ENCODE results near the gene HDGFL1. TPM values are rescaled to one million over a fixed set of nuclear protein-coding genes. Genes with fewer than 3 reads are reported as not detected.

The HDGFL1 gene
- not detected in 2 replicates for total RNA-seq

GRCh38 chr6:22569281-22570184 is at the start of gene HDGFL1:
TSS of gene HDGFL1 (plus strand) at chr6:22569566. CDS start at chr6:22569576, 10 bp downstream.
- intact Hi-C loops (cut with micrococcal nuclease) = no loop called here

GRCh38 chr6:22521035-22521434 is 48.3 kb upstream of the HDGFL1 start:
- intact Hi-C loops (cut with micrococcal nuclease) = no loop called here

- intact Hi-C loops (cut with micrococcal nuclease) = no loop called here
Observed at GRCh38 chr6:22526736-22527135, 42.6 kb upstream of the HDGFL1 start.

- intact Hi-C loops (cut with micrococcal nuclease) = no loop called here
Observed at GRCh38 chr6:22529866-22530265, 39.5 kb upstream of the HDGFL1 start.

- intact Hi-C loops (cut with micrococcal nuclease) = no loop called here
Observed at GRCh38 chr6:22530506-22530905, 38.9 kb upstream of the HDGFL1 start.

GRCh38 chr6:22536122-22536521 is 33.2 kb upstream of the HDGFL1 start:
- intact Hi-C loops (cut with micrococcal nuclease) = no loop called here

GRCh38 chr6:22544476-22544875 is 24.9 kb upstream of the HDGFL1 start:
- intact Hi-C loops (cut with micrococcal nuclease) = no loop called here

- intact Hi-C loops (cut with micrococcal nuclease) = no loop called here
Observed at GRCh38 chr6:22545051-22545450, 24.3 kb upstream of the HDGFL1 start.

GRCh38 chr6:22546236-22546635 is 23.1 kb upstream of the HDGFL1 start:
- intact Hi-C loops (cut with micrococcal nuclease) = no loop called here

- intact Hi-C loops (cut with micrococcal nuclease) = no loop called here
Observed at GRCh38 chr6:22550971-22551670, 18.2 kb upstream of the HDGFL1 start.

- intact Hi-C loops (cut with micrococcal nuclease) = no loop called here
Observed at GRCh38 chr6:22556266-22556665, 13.1 kb upstream of the HDGFL1 start.

- intact Hi-C loops (cut with micrococcal nuclease) = no loop called here
Observed at GRCh38 chr6:22557007-22557406, 12.4 kb upstream of the HDGFL1 start.

- intact Hi-C loops (cut with micrococcal nuclease) = no loop called here
Observed at GRCh38 chr6:22558288-22558882, 11.0 kb upstream of the HDGFL1 start.

- intact Hi-C loops (cut with micrococcal nuclease) = no loop called here
Observed at GRCh38 chr6:22568854-22569253, 512 bp upstream of the HDGFL1 start.

- intact Hi-C loops (cut with micrococcal nuclease) = no loop called here
Observed at GRCh38 chr6:22570185-22570551, 802 bp downstream of the HDGFL1 start.

- intact Hi-C loops (cut with micrococcal nuclease) = no loop called here
Observed at GRCh38 chr6:22575190-22575589, 5.8 kb downstream of the HDGFL1 start.

- intact Hi-C loops (cut with micrococcal nuclease) = no loop called here
Observed at GRCh38 chr6:22579439-22579838, 10.1 kb downstream of the HDGFL1 start.

- intact Hi-C loops (cut with micrococcal nuclease) = no loop called here
Observed at GRCh38 chr6:22580337-22580736, 11.0 kb downstream of the HDGFL1 start.

GRCh38 chr6:22582417-22583205 is 13.2 kb downstream of the HDGFL1 start:
- intact Hi-C loops (cut with micrococcal nuclease) = no loop called here

GRCh38 chr6:22583230-22583629 is 13.9 kb downstream of the HDGFL1 start:
- intact Hi-C loops (cut with micrococcal nuclease) = no loop called here

GRCh38 chr6:22583927-22584326 is 14.6 kb downstream of the HDGFL1 start:
- intact Hi-C loops (cut with micrococcal nuclease) = no loop called here

Measured in T-helper 2 cell treated with Interferon-gamma antibody and Interleukin-4, amounts not matched to agents 100 ng/mL and 5 ng/mL, for 36 hours (primary cell).